Activated naive CD4-positive, alpha-beta T cell treated with anti-CD3 and anti-CD28 coated beads for 36 hours (primary cell): ENCODE measurements around the gene HOXD10. TPM values are rescaled to one million over a fixed set of nuclear protein-coding genes. Genes with fewer than 3 reads are reported as not detected.

Experiments used
- CTCF ChIA-PET: fragments of 350-600 bp; sonication (Branson Sonifier 250); formaldehyde crosslinking; loops from one replicate; lab custom pipeline; 2021; ENCODE audit warnings: antibody characterized with exemption; lab: Charles Lee
- DNase-seq: peaks from one replicate; pipeline ENCODE4 v3.0.0-alpha.2; 2020
- H3K27ac Mint-ChIP-seq: one replicate; pipeline ENCODE4 v1.8.0; 2021; ENCODE audit warnings: mild to moderate bottlenecking, mixed read lengths
- H3K27me3 Mint-ChIP-seq: one replicate; pipeline ENCODE4 v1.8.0; 2021; ENCODE audit warnings: low read depth, mixed read lengths
- H3K36me3 Mint-ChIP-seq: one replicate; pipeline ENCODE4 v1.8.0; 2021; ENCODE audit warnings: low read depth, mixed read lengths
- H3K4me1 Mint-ChIP-seq: one replicate; pipeline ENCODE4 v1.8.0; 2021; ENCODE audit warnings: low read depth, mixed read lengths
- H3K4me3 Mint-ChIP-seq: one replicate; pipeline ENCODE4 v1.8.0; 2021; ENCODE audit warnings: mild to moderate bottlenecking, moderate library complexity, mixed read lengths
- H3K9me3 Mint-ChIP-seq: one replicate; pipeline ENCODE4 v1.8.0; 2021; ENCODE audit warnings: mixed read lengths
- intact Hi-C: fragments of 100-400 bp; cut with micrococcal nuclease; formaldehyde crosslinking; loops from one replicate; pipeline ENCODE4 v1.15.1; 2023
- total RNA-seq, 2 experiments: library from RNA; stranded (reverse); gene quantifications; one replicate each; pipeline ENCODE4 v1.2.3, GENCODE V29; 2021

The HOXD10 gene
- total RNA-seq: not detected

DNA sequence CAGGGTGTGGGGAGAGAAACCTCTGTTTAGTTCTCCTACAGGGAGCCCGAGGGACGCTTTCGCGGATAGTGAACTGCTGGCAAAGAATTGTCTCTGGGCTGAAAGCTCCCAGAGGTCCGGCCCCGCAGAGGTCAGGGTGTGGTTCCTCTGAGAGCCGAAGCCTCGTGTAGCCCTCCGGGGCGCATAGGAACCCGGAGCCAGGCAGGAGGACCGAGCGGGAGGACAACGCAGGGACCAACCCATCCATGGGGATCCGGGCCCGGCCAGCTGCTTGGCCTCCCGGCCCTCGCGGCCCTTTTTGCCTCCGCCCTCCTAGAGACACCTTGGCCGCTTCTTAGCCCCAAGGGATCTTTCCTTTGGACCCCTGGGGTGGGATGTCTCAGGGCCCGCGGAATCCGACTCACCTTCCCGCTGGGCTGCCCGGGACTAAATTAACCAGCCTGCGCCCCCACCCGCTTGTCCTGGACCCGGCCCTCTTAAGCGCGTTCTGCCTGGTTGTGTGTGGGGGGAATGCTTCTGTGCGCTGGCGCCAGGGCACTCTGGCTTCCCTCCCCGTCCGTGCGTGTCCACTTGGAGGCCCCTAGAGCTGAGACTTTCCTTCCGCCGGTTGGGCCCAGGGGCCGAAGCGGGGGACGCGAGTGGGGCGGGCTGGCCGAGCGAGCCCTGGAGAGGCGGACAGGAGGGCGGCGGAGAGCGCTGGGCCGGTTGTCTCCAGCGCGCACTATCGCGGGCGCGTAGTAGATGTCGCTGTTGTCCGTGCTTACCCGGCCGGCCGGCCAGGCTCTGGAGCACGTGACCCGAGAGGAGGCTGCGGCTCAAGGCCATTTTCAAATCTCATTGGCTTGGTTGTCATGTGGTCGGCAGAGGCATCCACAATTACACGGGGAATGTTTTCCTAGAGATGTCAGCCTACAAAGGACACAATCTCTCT is at the start of gene HOXD10:
Gene HOXD10, plus strand, starts transcription at position 896 of the 931 bp plus-strand sequence. CDS start 56 bp downstream, outside the sequence.
- no peak within 1 kb of the TSS for H3K27ac Mint-ChIP-seq
- H3K9me3 Mint-ChIP-seq: peaks cover 3% of the 10 kb centered on the region
- no peak within 1 kb of the TSS for H3K4me3 Mint-ChIP-seq
- intact Hi-C loops: no loop called here
- H3K27me3 Mint-ChIP-seq: peaks cover 92% of the 10 kb centered on the region
- CTCF ChIA-PET: interaction anchor here (2.8 kb wide), 1 partner anchor 11 kb away, joined by 9 read pairs; no protein-coding TSS in a partner anchor
- peaks cover 5% of the 10 kb centered on the region for H3K36me3 Mint-ChIP-seq
- no peak for DNase-seq
- H3K4me1 Mint-ChIP-seq: peaks cover 3% of the 10 kb centered on the region

DNA sequence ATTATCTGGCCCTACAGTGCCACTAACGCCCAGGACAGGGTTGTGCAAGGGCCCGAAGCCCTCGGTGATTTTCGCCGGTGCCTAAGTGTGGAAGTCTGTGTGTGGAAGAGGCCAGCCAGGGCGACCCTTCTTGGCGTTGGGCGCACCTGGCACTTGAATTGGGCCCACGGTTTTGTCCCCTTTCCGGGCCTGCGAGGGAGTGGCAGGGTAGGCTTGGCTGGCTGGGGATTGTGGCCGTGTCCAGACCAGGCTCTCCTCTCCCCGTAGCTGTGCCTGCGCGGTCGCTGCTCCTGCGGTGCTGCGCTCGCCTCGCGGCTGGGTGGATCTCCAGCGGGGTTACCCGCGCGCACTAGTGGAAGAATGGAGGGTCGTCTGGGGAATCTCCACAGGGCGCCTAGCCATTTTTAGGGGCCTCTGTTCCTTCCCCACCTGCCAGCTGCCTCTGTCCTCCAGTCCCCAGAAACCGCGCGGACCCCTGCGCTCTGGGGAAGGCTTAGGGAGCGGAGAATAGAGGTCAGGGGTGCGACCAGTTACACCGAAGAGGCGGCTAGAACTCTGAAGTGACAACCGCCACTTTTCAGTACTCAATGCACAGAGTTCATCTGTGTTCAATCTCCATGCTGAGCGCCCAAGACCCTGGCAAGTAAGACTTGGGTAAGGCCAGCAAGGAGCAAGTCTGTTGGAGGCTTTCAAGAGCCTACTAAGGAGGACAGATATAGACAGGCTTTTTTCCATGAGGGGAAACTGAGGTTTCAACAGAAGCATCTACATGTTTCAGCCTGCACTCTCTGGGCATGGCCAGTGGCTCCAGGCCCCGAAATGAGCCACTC is 48.8 kb upstream of the HOXD10 start:
- no peak for DNase-seq
- intact Hi-C loops: no loop called here
- CTCF ChIA-PET: no interaction called here
- H3K27ac Mint-ChIP-seq: no peak overlapping the region
- no peaks in the 10 kb centered on the region for H3K9me3 Mint-ChIP-seq
- H3K36me3 Mint-ChIP-seq: no peaks in the 10 kb centered on the region
- peaks cover 73% of the 10 kb centered on the region for H3K27me3 Mint-ChIP-seq
- no peak overlapping the region for H3K4me3 Mint-ChIP-seq
- H3K4me1 Mint-ChIP-seq: peaks cover 16% of the 10 kb centered on the region

DNA sequence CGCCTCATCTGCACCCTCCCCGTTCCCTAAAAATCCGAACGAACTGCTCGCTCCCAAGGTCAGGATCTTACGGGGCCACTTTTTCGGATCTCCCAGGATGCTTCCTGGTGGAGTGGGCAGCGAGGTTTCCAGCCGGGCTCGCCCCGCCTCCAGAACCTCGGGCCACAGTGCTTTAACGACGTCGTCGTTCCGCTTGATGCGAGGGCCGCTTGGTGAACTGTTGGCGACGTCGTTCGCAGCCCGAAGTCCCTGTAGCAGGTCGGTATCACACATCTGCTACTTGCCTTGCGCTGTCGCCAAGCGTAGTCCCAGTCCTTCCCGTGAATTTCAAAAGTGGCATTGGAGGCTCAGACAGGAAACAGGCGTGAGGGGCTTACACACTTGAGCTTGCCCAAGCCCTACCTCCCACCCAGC is 48.2 kb upstream of the HOXD10 start:
- no peak for DNase-seq
- H3K27me3 Mint-ChIP-seq: peaks cover 76% of the 10 kb centered on the region
- peaks cover 21% of the 10 kb centered on the region for H3K4me1 Mint-ChIP-seq
- CTCF ChIA-PET: no interaction called here
- H3K27ac Mint-ChIP-seq: no peak overlapping the region
- H3K4me3 Mint-ChIP-seq: no peak overlapping the region
- no peaks in the 10 kb centered on the region for H3K36me3 Mint-ChIP-seq
- intact Hi-C loops: no loop called here
- H3K9me3 Mint-ChIP-seq: no peaks in the 10 kb centered on the region

DNA sequence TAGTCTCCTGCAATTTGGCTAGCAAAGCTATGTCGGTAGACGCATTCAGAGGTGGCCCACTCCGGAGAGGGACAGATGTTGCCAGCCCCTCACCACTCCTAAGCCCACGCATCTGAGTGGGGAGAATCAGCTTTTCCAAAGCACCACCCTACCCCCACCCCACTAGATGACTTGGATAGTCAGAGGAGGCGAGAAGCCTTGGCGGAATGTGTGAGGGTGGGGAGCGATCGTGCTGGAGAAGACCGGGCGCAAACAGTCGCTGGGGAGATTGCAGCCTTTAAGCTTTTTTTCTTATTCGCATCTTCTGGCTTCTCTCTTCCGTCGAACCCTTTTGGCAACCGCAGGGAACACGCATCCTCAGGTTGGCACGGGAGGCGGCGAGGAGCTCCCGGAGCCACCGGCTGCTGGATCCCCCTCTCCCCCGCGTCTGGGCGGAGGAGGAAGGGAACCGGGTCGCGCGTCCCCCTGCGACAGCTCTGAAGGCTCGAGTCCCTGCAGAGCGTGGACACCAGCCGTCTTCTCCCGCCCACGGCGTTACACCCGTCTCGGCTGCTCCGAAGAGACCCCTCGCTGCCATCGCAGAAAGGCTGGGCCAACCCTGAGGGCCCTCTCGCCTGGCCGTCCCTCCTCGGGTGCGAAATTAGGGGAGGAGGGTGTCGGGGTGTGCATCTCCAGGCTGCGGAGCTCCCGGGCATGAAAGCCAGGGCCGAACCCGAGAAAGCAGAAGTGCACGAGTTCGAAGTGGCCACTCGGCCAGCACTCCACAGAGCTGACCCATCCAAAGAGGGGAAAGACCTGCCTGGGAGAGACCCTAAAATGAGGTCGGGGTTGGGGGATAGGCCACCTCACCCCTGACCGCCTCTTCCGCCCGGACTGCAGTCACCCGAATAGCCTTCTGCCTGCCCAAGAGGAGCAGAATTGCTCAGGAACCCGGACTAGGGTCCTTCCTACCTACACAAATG is 45.0 kb upstream of the HOXD10 start:
- Mint-ChIP-seq H3K4me3 (no peak overlapping the region), H3K9me3 (peaks cover 6% of the 10 kb centered on the region), H3K27ac (no peak overlapping the region), H3K4me1 (peaks cover 16% of the 10 kb centered on the region), H3K36me3 (no peaks in the 10 kb centered on the region), H3K27me3 (peaks cover 82% of the 10 kb centered on the region)
- DNase-seq: no peak
- intact Hi-C loops: no loop called here
- CTCF ChIA-PET: interaction anchor here (0.9 to 1.0 kb wide), 2 partner anchors 26 to 55 kb away, joined by 3 read pairs; no protein-coding TSS in a partner anchor

DNA sequence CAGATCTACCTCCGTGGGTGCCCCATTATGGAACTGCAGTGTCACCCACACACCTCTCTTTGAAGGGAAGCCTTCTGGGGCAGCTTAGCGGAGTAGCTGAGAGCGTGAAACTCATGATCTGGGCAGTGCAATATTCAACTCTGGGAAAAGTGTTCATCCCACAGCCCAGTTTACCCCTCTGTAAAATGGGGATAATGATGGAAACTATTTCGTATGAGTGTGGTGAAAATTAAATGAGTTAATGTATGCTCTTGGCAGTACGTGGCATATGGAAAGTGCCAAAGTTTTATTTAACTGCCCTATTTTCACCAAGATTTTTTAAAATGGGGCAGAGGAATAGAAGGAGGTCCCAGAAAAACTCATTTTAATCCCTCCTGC is 44.3 kb upstream of the HOXD10 start:
- CTCF ChIA-PET: no interaction called here
- intact Hi-C loops: no loop called here
- Mint-ChIP-seq H3K27ac (no peak overlapping the region), H3K4me1 (peaks cover 16% of the 10 kb centered on the region), H3K27me3 (peaks cover 86% of the 10 kb centered on the region), H3K36me3 (no peaks in the 10 kb centered on the region), H3K4me3 (no peak overlapping the region), H3K9me3 (peaks cover 7% of the 10 kb centered on the region)
- DNase-seq: no peak

DNA sequence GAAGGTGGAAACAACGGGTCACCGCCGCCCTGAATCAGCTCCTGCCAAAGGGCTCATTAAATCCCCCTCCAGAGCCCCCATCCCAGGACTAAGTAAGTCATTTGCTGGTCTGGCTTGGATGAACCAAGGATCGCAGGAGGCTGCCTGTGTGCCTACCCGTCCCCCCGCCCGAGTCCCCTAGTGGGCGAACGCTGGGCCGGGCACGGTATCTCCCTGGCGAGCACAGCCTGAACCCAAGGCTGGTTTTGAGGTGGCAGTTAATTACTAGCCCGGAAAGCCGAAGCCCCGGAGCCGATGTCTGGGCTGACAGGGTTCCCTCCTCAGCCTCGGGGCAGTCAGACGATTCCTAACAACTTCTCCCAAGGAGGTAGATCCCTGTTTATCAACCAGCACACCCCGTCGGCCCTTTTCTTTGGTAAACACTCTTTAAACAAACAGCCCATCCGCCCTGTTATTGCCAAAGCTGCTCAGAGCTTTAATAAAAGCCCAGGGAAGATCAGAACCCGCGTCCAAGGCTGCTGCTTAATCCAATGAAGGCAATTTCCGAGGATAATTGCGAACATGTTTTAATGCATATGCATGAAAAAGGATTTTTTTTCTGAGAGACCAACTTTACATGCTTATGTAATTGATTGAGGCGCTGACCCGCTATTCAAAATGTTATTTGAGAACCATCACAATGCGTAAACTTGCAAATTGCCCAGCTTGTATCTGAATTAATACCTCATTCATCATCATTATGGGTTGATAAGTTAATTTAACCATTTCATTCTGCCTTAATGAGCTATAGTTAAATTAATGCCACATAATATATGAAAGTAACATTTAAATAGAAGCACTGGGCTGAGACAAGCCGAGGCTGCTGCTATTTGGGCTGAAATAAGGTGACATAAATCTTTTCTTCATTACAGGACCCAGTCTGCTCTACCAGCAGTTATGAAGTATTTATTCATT is 43.4 kb upstream of the HOXD10 start:
- Mint-ChIP-seq H3K27ac (no peak overlapping the region), H3K36me3 (no peaks in the 10 kb centered on the region), H3K4me1 (peaks cover 13% of the 10 kb centered on the region), H3K4me3 (no peak overlapping the region), H3K9me3 (peaks cover 7% of the 10 kb centered on the region), H3K27me3 (peaks cover 81% of the 10 kb centered on the region)
- CTCF ChIA-PET: interaction anchor here (0.7 to 1.4 kb wide), 2 partner anchors 23 to 38 kb away, joined by 3 to 7 read pairs; no protein-coding TSS in a partner anchor
- intact Hi-C loops: no loop called here
- no peak for DNase-seq

DNA sequence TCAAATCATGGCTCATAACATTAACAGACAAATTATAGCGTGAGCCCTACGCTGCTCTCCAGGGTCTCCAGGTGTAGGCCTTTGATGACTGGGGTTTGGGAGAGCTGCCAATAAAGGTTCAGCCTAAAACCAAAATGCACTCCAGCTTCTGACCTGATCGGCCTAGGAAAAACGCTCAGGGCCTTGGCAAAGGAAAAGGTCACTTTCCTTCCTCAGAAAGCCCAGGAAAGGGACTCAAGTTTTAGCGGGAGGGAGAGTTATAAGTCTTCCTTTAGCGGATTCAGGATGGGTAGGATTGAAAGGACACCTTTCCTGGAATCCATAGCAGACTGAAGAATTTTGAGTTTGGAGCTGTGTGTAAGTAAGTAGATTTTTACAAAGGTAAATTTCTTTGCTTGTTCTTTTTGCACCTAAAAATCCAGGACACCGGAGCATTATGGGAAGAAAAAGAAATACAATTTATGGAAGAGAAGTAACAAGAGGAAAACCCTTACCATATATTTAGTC is 41.6 kb upstream of the HOXD10 start:
- Mint-ChIP-seq H3K36me3 (peaks cover 6% of the 10 kb centered on the region), H3K4me1 (peaks cover 18% of the 10 kb centered on the region), H3K4me3 (no peak overlapping the region), H3K27ac (no peak overlapping the region), H3K9me3 (peaks cover 7% of the 10 kb centered on the region), H3K27me3 (peaks cover 78% of the 10 kb centered on the region)
- intact Hi-C loops: loop anchor here (5.0 kb wide), 1 partner anchor 37 kb away; no protein-coding TSS in a partner anchor
- DNase-seq: no peak
- CTCF ChIA-PET: interaction anchor here (0.6 kb wide), 1 partner anchor 22 kb away, joined by 4 read pairs; no protein-coding TSS in a partner anchor

DNA sequence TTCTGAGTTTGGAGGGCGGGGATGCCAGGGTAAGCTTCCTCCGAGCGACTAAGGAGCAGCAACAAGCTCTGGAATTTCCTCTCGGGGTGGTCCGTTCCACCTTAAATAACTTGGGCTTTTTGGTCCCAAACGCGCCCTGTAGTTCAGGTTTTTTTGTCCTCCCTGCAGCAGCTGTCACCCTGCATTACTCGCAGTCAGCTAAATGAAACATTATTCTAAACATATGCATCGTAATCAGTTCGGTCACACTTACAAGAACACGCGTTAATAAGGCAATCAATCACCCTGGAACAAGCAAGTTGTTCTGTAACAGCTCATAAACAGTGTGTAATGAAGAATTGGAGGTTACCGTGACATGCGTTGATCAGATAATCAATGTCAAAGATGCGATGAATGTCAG is 41.1 kb upstream of the HOXD10 start:
- Mint-ChIP-seq H3K4me1 (peaks cover 18% of the 10 kb centered on the region), H3K4me3 (no peak overlapping the region), H3K27ac (no peak overlapping the region), H3K36me3 (peaks cover 6% of the 10 kb centered on the region), H3K27me3 (peaks cover 73% of the 10 kb centered on the region), H3K9me3 (peaks cover 7% of the 10 kb centered on the region)
- intact Hi-C loops: loop anchor here (5.0 kb wide), 1 partner anchor 37 kb away; no protein-coding TSS in a partner anchor
- CTCF ChIA-PET: no interaction called here
- DNase-seq: no peak

DNA sequence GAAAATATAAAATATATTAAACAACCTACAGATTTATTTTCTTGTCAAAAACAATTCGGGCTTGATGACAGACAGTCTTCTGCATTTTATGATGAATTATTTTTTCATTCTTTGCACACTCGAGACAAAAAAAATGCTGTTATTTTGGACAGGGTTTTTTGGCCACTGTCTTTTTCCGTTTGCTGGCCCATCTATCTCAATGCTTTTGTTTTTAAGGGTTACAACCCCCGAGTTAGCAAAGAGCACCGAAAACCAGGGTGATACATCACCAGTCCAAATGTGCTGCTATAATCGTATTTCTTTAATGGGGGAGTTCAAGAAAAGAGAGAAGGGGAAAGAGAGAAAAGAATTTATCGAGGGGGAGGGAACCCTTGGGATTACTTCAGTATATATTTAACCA is 40.5 kb upstream of the HOXD10 start:
- Mint-ChIP-seq H3K9me3 (peaks cover 7% of the 10 kb centered on the region), H3K4me3 (no peak overlapping the region)

DNA sequence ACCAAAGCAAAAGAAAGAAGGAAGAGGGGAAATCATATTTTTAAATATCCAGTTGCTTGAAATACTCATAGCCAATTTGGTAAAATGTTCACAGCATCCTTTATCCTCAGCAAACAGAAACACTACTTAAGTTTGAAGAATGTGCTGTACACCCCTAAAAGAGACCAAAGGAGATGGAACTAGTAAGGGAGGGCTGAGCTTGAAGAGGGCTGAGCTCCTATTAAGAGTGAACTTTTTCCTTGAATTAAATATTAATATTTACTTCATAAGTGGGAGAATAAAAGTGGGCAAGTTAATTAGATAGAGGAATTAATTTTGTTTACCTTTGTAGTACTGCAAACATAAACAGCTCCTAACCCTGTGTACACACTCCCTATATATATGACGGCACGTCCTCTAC is 39.8 kb upstream of the HOXD10 start:
- Mint-ChIP-seq H3K4me1 (peaks cover 19% of the 10 kb centered on the region), H3K27me3 (peaks cover 74% of the 10 kb centered on the region), H3K9me3 (peaks cover 8% of the 10 kb centered on the region), H3K4me3 (no peak overlapping the region), H3K27ac (no peak overlapping the region), H3K36me3 (peaks cover 12% of the 10 kb centered on the region)
- CTCF ChIA-PET: interaction anchor here (1.8 kb wide), 1 partner anchor 20 kb away, joined by 7 read pairs; no protein-coding TSS in a partner anchor
- intact Hi-C loops: loop anchor here (2.0 to 5.0 kb wide), 2 partner anchors 36 to 86 kb away; no protein-coding TSS in a partner anchor
- DNase-seq: no peak

More for the DNA sequence above, 40.5 kb upstream of the HOXD10 start:
- DNase-seq: no peak
- H3K4me1 Mint-ChIP-seq: peaks cover 19% of the 10 kb centered on the region
- peaks cover 9% of the 10 kb centered on the region for H3K36me3 Mint-ChIP-seq
- no peak overlapping the region for H3K27ac Mint-ChIP-seq
- CTCF ChIA-PET: no interaction called here
- intact Hi-C loops: loop anchor here (2.0 to 5.0 kb wide), 2 partner anchors 36 to 87 kb away; no protein-coding TSS in a partner anchor
- H3K27me3 Mint-ChIP-seq: peaks cover 72% of the 10 kb centered on the region
